Keratinocyte (primary cell): ENCODE results near the gene ATXN7L1.

Experiments used
- CTCF ChIP-seq, 3 experiments: IDR thresholded peaks in 1 of 3; conservative IDR thresholded peaks in 1 of 3; optimal IDR thresholded peaks in 1 of 3; 2 replicates in 2 of 3; 3 replicates in 1 of 3; pipeline versions ENCODE3 to v1.5.1; 2011; ENCODE audit warnings: low read length in 3 of 3, mild to moderate bottlenecking in 3 of 3, moderate library complexity in 2 of 3, control low read depth in 1 of 3, inconsistent platforms in 1 of 3; ENCODE audit not compliant: insufficient read depth in 2 of 3; ENCODE audit errors: extremely low read depth in 1 of 3
- EZH2 ChIP-seq: IDR thresholded peaks from one replicate; pipeline ENCODE4 v1.6.1; 2012; ENCODE audit warnings: inconsistent platforms, mild to moderate bottlenecking, low read length, moderate library complexity

GRCh38 chr7:105892387-105892786 is 16.0 kb upstream of the ATXN7L1 start:
- TF ChIP-seq CTCF (optimal IDR thresholded peaks at IDR 0.05 in 1 of 3, IDR thresholded peaks at IDR 0.05 in 1 of 3, conservative IDR thresholded peaks at IDR 0.05 in 1 of 3; ENCODE audit: extremely low read depth in 1 of 3, insufficient read depth in 2 of 3, low read length in 3 of 3) (no peak), EZH2 (no peak)
